ENCODE data around the gene CNTN4. TPM values are rescaled to one million over a fixed set of nuclear protein-coding genes. Genes with fewer than 3 reads are reported as not detected.

CNTN4 gene
- total RNA-seq, 1 donor from 2014 or later: 16.5 TPM

GRCh38 chr3:3102751-3103150 is 1004.1 kb downstream of the CNTN4 start:
- TF ChIP-seq CTCF (IDR thresholded peaks at IDR 0.05; ENCODE audit: insufficient read depth, low read length, poor library complexity, severe bottlenecking): no peak
- no peaks in the 10 kb centered on the region for H3K27me3 ChIP-seq (ENCODE audit: control insufficient read depth, insufficient read depth, low read length)
- H3K4me3 ChIP-seq (ENCODE audit: low read depth, low read length): no peak overlapping the region
- H3K36me3 ChIP-seq (ENCODE audit: control insufficient read depth, insufficient read depth, low read length): no peaks in the 10 kb centered on the region
- DNase-seq (ENCODE audit: low read depth): no peak

- TF ChIP-seq CTCF (IDR thresholded peaks at IDR 0.05; ENCODE audit: insufficient read depth, low read length, poor library complexity, severe bottlenecking): no peak
- no peak for DNase-seq (ENCODE audit: low read depth)
- Histone ChIP-seq H3K4me3 (ENCODE audit: low read depth, low read length) (no peak overlapping the region), H3K27me3 (ENCODE audit: control insufficient read depth, insufficient read depth, low read length) (no peaks in the 10 kb centered on the region), H3K36me3 (ENCODE audit: control insufficient read depth, insufficient read depth, low read length) (no peaks in the 10 kb centered on the region)
Observed at GRCh38 chr3:3105246-3105645, 1006.6 kb downstream of the CNTN4 start.

GRCh38 chr3:3105815-3106214 is 1007.1 kb downstream of the CNTN4 start:
- Histone ChIP-seq H3K36me3 (ENCODE audit: control insufficient read depth, insufficient read depth, low read length) (no peaks in the 10 kb centered on the region), H3K4me3 (ENCODE audit: low read depth, low read length) (no peak overlapping the region), H3K27me3 (ENCODE audit: control insufficient read depth, insufficient read depth, low read length) (no peaks in the 10 kb centered on the region)
- no peak for TF ChIP-seq CTCF (IDR thresholded peaks at IDR 0.05; ENCODE audit: insufficient read depth, low read length, poor library complexity, severe bottlenecking)
- no peak for DNase-seq (ENCODE audit: low read depth)

GRCh38 chr3:3107181-3107580 is 1008.5 kb downstream of the CNTN4 start:
- no peak for TF ChIP-seq CTCF (IDR thresholded peaks at IDR 0.05; ENCODE audit: insufficient read depth, low read length, poor library complexity, severe bottlenecking)
- Histone ChIP-seq H3K4me3 (ENCODE audit: low read depth, low read length) (no peak overlapping the region), H3K36me3 (ENCODE audit: control insufficient read depth, insufficient read depth, low read length) (no peaks in the 10 kb centered on the region), H3K27me3 (ENCODE audit: control insufficient read depth, insufficient read depth, low read length) (no peaks in the 10 kb centered on the region)
- DNase-seq (ENCODE audit: low read depth): no peak

All from kidney epithelial cell (primary cell).